ENCODE results near the gene WNT3A.

WNT3A gene

GRCh38 chr1:228104526-228105269 lies 97.9 kb downstream of the WNT3A start:
- DNase-seq, result no peak

GRCh38 chr1:228105270-228105995 lies 98.6 kb downstream of the WNT3A start:
- no peak for DNase-seq

- DNase-seq, result no peak
These were observed 99.4 kb downstream of the WNT3A start for GRCh38 chr1:228105996-228106799.

GRCh38 chr1:228106800-228107054 lies 99.9 kb downstream of the WNT3A start:
- DNase-seq, result no peak

- no peak for DNase-seq
These were observed 100.8 kb downstream of the WNT3A start for GRCh38 chr1:228107636-228108035.

- DNase-seq, result no peak
These were observed 101.4 kb downstream of the WNT3A start for GRCh38 chr1:228108055-228108690.

- DNase-seq, result no peak
These were observed 101.9 kb downstream of the WNT3A start for GRCh38 chr1:228108742-228109072.

- peak; percentile 71 for DNase-seq
These were observed 102.5 kb downstream of the WNT3A start, which contains the start of gene MRPL55 for GRCh38 chr1:228109073-228109961. TSS of gene MRPL55 (minus strand) at chr1:228109299. CDS start at chr1:228108260, 1,039 bp downstream.

GRCh38 chr1:228109962-228110488 lies 103.2 kb downstream of the WNT3A start:
- DNase-seq, result no peak

- no peak for DNase-seq
These were observed 103.8 kb downstream of the WNT3A start for GRCh38 chr1:228110556-228110955.

Measured in NCI-H1436 treated with DMSO at 0.1 percent for 48 hours (cell line).